Measurements from ENCODE around the gene ZMPSTE24. TPM values are rescaled to one million over a fixed set of nuclear protein-coding genes. Genes with fewer than 3 reads are reported as not detected.

Gene ZMPSTE24
- total and polyA plus RNA-seq, 2 of the 4 experiments (the other 2 are of a cell fraction): 21.0 to 28.9 TPM

DNA sequence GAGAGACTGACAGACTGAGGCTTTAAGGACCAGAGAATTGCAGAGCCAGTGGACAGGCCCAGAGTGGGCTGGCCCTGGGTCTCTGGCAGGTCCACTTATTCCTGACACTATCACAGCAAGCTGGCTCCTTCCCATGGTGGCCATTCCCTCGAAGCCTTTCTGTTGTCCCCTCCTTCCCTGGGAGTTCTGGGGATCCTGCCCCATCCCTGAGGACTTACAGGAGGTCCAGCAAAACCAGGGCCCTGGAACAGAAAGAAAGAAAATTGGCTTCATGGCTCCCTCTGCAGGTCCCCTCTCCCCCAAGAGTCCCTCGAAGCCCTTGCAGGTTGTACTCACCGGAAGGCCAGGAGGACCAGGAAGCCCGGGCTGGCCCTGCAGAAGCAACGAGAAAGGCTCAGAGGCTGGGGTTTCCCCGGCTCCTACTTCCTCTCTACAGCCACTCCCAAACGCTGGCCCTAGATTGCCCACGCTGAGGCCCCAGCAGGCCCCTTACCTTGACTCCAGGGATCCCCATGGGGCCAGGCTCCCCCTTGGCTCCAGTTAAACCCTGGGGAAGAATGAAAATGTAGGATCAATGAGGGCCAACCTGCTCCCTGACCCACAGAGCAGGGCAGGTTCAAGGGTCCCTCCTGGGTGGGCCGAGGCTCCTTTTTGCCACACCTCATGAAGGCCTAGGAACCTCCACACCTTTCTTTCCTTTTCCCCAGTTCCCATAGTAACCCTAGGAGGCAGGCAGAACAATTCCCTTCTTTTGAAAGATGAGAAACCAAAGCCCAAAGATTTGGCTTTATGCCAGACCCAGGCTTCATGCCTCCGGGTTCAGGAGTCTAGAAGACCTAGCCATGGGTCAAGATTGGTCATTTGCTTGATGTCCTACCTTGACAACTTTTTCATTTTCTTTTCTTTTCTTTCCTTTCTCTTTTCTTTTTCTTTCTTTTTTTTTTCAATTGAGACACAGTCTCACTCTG lies 54.5 kb downstream of the ZMPSTE24 start (continued):
- no peak for TF ChIP-seq BHLHE40 (IDR thresholded peaks at IDR 0.05; ENCODE audit: low read depth, low read length)

DNA sequence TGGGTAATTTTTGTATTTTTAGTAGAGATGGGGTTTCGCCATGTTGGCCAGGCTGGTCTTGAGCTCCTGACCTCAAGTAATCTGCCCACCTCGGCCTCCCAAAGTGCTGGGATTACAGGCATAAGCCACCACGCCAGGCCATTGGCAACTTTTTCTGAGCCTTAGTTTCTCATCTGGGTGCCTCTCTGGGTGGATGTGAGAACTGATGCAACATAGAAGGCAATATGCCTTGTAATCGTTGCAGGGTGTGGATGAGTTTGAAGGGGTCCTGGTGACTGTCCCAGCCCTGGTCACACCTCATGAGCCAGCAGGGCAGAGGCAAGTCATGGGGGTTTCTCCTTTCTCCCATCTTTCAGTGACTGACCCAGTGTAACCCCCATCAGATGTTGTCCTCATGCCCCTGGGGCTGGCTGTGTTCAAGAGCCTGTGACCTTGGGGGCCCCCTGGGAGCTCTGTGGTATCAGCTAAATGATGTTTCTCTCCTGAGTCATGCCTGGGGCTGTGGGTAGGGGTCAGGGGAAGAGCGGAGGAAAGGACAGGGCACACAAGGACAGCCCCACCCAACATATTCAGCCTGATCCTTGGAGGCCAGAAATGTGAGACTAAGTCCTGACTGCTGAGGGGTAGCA lies 55.4 kb downstream of the ZMPSTE24 start:
- intact Hi-C loops (cut with micrococcal nuclease): no loop called here
- H3K4me3 ChIP-seq (ENCODE audit: insufficient read depth, low read depth, low read length): no peak overlapping the region
- H4K91ac ChIP-seq (ENCODE audit: insufficient read depth, low read depth, low read length): no peak overlapping the region
- no peak overlapping the region for H3K9ac ChIP-seq (ENCODE audit: low read depth, low read length)
- 86% methylated on average over 1 of the region's 5 CpGs; no CpG with 5 or more reads in 1 of the 2 experiments for WGBS, 2 experiments (ENCODE audit: extremely low coverage in 2 of 2, insufficient read length in 1 of 2)
- no peak overlapping the region; the same call in 1 of the 2 replicates for H4K5ac ChIP-seq (ENCODE audit: low read depth, low read length)
- H2AFZ ChIP-seq (replicated peaks; ENCODE audit: low read length, poor library complexity): no peak overlapping the region
- ATAC-seq (ENCODE audit: low read depth): no peak
- no peaks in the 10 kb centered on the region for H3K79me1 ChIP-seq (ENCODE audit: low read depth in 1 of 2, low read length in 2 of 2)
- peaks cover 26% of the 10 kb centered on the region for H3K27me3 ChIP-seq (ENCODE audit: control insufficient read depth, insufficient read depth, low read length)
- H3K4me1 ChIP-seq (ENCODE audit: control insufficient read depth, insufficient read depth, low read length): peaks cover 13% of the 10 kb centered on the region; the same call in 1 of the 2 replicates
- no peaks in the 10 kb centered on the region for H3K9me3 ChIP-seq (ENCODE audit: control insufficient read depth, insufficient read depth, low read length)
- no peak overlapping the region for H2BK120ac ChIP-seq (ENCODE audit: low read depth, low read length)
- peaks cover 3% of the 10 kb centered on the region; the same call in 1 of the 2 replicates for H3K9me1 ChIP-seq (ENCODE audit: insufficient read depth, low read length)
- no peak overlapping the region for H3K27ac ChIP-seq (ENCODE audit: insufficient read depth, low read length)
- no peak overlapping the region for H3K4me2 ChIP-seq (ENCODE audit: low read depth, low read length)
- H2BK15ac ChIP-seq (ENCODE audit: low read depth, low read length): peak overlapping the region; percentile 41; the same call in 1 of the 3 replicates
- H2BK20ac ChIP-seq (ENCODE audit: low read depth, low read length): no peak overlapping the region
- H3K14ac ChIP-seq (replicated peaks; ENCODE audit: low read depth, low read length): no peak overlapping the region; the same call in 1 of the 2 replicates
- no peak overlapping the region for H2AK9ac ChIP-seq (replicated peaks; ENCODE audit: low read depth, low read length, poor library complexity)
- no peak overlapping the region for H2AK5ac ChIP-seq (ENCODE audit: low read depth, low read length)
- ChIA-PET POLR2A (ENCODE audit: unreplicated experiment) (no interaction called here), CTCF (interaction anchor here (1.1 kb wide), 1 partner anchor 170 kb away, joined by 3 read pairs; no protein-coding TSS in a partner anchor)
- H3K18ac ChIP-seq (ENCODE audit: low read depth, low read length): no peak overlapping the region
- no peak overlapping the region for H3K56ac ChIP-seq (ENCODE audit: extremely low read depth, insufficient read depth, low read length)
- no peak overlapping the region for H3K23ac ChIP-seq (ENCODE audit: low read depth, low read length)
- dilution Hi-C loops (cut with HindIII; ENCODE audit: low sequenced_read_pairs, unreplicated experiment): no loop called here
- no peak for DNase-seq
- H2BK5ac ChIP-seq (ENCODE audit: low read depth, low read length, poor library complexity, severe bottlenecking): no peak overlapping the region
- no peaks in the 10 kb centered on the region for H3K36me3 ChIP-seq (ENCODE audit: control insufficient read depth, insufficient read depth, low read length)
- 0 out of 2 replicates have a peak overlapping the region, but pooled peaks have one; percentile 16 for H3K4ac ChIP-seq (ENCODE audit: low read depth, low read length)
- no peaks in the 10 kb centered on the region for H4K20me1 ChIP-seq (ENCODE audit: insufficient read depth, low read length)
- BruUV-seq (replicated peaks): no TSS peak
- in situ Hi-C loops (cut with MboI; ENCODE audit: low sequenced_read_pairs): no loop called here
- H4K8ac ChIP-seq (ENCODE audit: low read depth in 2 of 2, low read length in 2 of 2): no peak overlapping the region
- no peak for TF ChIP-seq POLR2A (IDR thresholded peaks at IDR 0.05; ENCODE audit: low read depth, low read length)
- no peak for TF ChIP-seq NFE2L2 (IDR thresholded peaks at IDR 0.05; ENCODE audit: low read depth, low read length)
- TF ChIP-seq MAZ (IDR thresholded peaks at IDR 0.05; ENCODE audit: borderline replicate concordance, low read depth, low read length): no peak
- TF ChIP-seq MXI1 (IDR thresholded peaks at IDR 0.05; ENCODE audit: borderline replicate concordance, low read depth, low read length): no peak
- no peak for TF ChIP-seq SMC3 (IDR thresholded peaks at IDR 0.05; ENCODE audit: low read depth, low read length)
- TF ChIP-seq MAFK (IDR thresholded peaks at IDR 0.05; ENCODE audit: low read depth, low read length): no peak
- TF ChIP-seq, protein P1, sequence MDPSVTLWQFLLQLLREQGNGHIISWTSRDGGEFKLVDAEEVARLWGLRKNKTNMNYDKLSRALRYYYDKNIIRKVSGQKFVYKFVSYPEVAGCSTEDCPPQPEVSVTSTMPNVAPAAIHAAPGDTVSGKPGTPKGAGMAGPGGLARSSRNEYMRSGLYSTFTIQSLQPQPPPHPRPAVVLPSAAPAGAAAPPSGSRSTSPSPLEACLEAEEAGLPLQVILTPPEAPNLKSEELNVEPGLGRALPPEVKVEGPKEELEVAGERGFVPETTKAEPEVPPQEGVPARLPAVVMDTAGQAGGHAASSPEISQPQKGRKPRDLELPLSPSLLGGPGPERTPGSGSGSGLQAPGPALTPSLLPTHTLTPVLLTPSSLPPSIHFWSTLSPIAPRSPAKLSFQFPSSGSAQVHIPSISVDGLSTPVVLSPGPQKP (IDR thresholded peaks at IDR 0.05; ENCODE audit: borderline replicate concordance, low read depth, low read length): no peak
- TF ChIP-seq BHLHE40 (IDR thresholded peaks at IDR 0.05; ENCODE audit: low read depth, low read length): no peak
- TF ChIP-seq CHD1 (IDR thresholded peaks at IDR 0.05; ENCODE audit: low read depth, low read length): no peak
- no peak for TF ChIP-seq RCOR1 (IDR thresholded peaks at IDR 0.05; ENCODE audit: insufficient replicate concordance, low read length)
- TF ChIP-seq FOS (IDR thresholded peaks at IDR 0.05; ENCODE audit: low read depth, low read length): no peak
- TF ChIP-seq, protein P2, sequence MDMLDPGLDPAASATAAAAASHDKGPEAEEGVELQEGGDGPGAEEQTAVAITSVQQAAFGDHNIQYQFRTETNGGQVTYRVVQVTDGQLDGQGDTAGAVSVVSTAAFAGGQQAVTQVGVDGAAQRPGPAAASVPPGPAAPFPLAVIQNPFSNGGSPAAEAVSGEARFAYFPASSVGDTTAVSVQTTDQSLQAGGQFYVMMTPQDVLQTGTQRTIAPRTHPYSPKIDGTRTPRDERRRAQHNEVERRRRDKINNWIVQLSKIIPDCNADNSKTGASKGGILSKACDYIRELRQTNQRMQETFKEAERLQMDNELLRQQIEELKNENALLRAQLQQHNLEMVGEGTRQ (IDR thresholded peaks at IDR 0.05; ENCODE audit: low read depth, low read length): no peak
- TF ChIP-seq RFX5 (IDR thresholded peaks at IDR 0.05; ENCODE audit: low read depth, low read length): no peak
